Effector CD8-positive, alpha-beta T cell (primary cell): ENCODE results near the gene HAGHL.

Experiments used
- DNase-seq: peaks from one replicate; lab custom pipeline; 2025; lab: John Stamatoyannopoulos, UW

The HAGHL gene

DNA sequence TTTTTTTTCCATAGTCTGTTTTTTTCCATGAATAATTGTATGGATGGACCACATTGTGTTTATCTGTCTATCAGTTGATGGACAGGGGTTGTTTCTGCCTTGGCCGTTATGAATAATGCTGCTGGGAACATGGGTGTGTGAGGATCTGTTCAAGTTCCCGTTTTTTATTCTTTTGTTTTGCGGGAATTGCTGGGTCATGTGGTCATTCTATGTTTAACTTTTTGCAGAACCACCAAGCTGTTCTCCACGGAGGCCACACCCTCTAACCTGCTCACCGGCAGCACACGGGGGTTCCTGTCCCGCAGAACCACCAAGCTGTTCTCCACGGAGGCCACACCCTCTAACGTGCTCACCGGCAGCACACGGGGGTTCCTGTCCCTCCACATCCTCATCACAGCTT lies 27.8 kb downstream of the HAGHL start:
- DNase-seq, result no peak

DNA sequence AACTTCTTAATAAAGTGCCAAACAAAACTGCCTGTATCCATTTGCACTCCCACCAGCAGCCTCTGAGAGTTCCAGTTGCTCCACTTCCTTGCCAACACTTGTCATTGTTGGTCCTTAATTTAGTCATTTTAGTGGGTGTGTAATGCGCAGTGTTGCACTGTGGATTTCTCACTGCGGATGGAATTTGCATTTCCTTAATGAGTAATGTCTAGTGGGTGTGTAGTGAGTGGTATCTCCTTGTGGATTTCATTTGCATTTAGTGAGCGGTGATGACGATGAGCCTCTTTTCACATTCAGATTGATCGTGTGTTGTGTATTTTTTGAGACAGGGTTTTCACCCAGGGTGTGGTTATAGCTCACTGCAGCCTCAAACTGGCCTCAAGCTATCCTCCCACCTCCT lies 29.5 kb downstream of the HAGHL start:
- DNase-seq, result no peak

DNA sequence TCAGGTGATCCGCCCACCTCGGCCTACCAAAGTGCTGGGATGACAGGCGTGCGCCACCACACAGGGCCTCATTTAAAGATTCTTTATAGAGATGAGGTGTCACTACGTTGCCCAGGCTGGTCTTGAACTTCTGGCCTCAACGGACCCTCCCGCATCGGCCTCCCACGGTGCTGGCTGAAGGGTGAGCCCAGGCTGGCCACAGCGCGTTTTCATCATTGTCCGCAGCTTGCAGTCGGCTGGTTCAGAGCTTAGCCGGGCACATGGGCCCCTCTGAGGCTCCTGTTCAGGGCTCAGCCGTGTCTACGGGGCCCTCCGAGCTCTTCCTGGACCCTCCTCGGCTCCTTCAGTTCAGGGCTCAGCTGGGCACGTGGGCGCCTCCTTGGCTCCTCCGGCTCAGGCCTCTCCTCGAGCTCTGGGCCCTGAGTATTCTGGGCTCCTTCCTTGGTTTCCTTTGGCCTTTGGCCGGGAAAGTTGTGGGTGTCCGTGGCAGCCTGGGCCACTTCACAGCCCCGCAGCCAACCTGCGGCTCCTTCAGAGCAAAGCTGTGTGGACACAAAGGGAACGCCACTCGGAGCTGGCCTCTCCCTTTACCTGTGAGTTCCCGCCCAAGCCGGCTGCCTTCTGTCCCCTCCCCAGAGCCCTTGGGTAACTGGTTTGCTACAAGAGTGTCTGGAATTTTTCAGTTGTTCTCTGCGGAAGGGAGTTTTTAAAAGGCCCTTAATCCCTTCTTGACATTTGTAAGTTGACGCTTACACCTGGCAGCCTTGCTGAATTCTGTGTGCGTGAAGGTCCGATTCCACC lies 32.4 kb downstream of the HAGHL start:
- no peak for DNase-seq

DNA sequence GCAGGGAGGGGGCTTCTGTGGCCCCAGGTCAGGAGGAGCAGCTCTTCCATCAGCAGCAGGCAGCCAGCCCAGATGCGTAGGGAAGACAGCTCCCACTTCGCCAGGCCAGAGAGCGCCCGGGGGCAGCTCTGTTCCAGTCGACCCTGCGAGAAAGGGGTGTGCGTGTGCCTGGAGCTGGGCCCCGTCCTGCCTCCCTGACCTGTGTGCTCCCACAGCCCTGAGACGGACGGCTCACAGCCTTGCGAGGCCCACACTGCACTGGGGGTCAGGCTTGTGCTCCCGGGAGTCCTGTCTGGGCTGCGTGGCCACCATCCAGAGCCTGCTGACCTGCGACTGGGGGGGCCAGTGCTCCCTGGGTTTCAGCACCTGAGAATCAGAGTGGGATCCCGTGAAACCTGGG lies 33.2 kb downstream of the HAGHL start:
- no peak for DNase-seq

DNA sequence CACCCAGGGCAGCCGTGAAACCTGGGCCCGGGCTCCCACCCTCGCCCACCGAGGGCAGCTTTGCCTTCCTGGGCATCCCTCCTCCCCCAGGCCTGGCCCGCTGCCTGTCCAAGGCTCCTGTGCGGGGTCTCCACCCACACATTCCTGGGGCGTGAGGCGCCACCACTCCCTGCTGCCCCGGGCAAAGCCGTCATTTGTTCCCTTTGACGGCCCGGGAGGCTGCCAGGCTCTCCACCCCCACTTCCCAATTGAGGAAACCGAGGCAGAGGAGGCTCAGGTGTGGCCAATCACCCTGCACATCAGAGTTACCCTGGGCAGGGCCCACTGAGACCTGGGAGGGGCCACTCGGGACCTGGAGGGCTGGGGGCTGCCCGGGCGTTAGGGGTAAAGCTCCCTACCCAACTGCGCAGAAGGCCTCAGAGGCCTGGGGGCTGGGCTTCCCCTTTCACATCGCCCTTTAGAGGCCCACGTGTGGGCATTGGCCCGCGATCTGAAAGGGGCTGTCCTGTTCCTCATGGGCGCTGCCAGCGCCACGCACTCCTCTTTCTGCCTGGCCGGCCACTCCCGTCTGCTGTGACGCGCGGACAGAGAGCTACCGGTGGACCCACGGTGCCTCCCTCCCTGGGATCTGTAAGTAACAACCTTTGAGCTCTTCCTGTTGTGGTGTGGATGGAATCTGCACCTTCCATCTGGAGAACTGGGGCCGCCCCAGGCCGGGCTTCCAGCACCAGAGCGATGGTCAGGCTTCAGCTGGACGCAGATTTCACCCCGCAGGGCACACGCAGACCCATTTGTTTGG lies 33.8 kb downstream of the HAGHL start, which contains the start of gene MSLN:
MSLN (plus strand) TSS at position 190 of the 799 bp plus-strand sequence. CDS start 1,947 bp downstream, outside the sequence.
- no peak for DNase-seq

DNA sequence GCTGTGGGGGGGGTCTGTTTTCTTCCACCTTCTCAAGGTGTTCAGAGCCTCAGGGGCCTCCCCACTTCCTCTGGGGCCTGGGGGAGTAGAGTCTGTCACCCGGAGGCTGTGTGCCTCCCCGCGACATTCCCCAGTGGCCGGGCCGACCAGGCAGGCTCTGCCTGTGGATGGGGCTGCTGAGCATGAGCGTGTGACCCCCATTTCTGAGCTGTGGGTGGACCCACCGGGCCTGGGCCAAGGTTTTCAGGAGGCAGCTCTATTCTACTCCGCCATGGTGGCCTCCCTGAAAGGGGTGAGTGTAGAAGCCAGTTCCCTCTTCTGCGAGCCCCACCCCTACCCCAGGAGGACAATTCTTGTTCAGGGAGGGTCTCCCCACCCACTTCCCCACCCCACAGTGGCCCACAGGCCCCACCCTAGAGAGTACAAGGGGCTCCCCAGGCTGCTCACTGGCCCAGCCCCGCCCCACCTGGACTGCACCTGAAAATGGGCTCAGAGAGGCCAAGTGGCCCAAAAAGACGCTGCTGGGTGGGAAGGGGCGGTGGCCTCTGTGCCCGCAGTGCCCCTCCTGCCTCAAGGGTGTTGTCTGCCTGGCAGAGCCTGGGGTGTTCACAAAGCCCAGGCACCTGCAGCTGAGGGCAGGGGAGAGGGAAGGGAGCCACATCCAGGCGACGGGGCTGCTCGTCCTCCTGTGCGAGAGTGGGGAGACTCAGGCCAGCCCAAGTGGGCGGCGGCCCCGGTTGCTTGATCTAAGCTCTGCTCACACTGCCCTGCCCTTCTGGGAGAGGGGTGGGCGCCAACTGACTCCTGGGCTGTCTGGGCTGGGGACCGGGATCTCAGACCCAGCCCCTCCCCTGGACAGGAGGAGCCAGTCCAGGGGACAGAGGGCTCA lies 35.0 kb downstream of the HAGHL start:
- DNase-seq, result no peak

DNA sequence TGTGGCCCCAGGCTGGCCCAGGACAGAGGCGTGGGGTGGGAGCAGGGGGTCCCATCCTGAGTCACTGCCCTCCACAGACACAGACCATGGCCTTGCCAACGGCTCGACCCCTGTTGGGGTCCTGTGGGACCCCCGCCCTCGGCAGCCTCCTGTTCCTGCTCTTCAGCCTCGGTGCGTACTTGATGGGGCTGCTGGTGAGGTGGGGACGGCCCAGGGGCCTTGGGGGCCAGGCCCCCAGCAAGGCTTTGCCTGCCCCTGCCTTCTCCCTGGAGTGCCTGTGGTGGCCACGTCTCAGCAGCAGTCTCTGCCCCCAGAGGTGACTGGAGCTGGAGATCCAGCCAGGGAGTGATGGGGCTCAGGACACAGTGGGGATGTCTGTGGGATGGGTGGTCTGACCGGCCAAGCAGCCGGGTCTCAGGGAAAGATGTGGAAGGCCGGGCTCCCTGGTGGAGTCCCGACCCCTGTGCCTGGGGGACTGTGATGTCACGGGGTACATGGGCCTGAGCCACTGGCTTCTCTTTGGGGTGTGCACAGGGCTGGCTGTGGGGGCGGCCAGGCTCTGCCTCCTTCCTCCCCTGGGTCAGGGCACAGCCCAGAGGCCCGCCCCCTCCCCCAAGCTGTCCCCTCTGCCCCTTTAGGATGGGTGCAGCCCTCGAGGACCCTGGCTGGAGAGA lies 35.8 kb downstream of the HAGHL start:
- DNase-seq, result no peak

DNA sequence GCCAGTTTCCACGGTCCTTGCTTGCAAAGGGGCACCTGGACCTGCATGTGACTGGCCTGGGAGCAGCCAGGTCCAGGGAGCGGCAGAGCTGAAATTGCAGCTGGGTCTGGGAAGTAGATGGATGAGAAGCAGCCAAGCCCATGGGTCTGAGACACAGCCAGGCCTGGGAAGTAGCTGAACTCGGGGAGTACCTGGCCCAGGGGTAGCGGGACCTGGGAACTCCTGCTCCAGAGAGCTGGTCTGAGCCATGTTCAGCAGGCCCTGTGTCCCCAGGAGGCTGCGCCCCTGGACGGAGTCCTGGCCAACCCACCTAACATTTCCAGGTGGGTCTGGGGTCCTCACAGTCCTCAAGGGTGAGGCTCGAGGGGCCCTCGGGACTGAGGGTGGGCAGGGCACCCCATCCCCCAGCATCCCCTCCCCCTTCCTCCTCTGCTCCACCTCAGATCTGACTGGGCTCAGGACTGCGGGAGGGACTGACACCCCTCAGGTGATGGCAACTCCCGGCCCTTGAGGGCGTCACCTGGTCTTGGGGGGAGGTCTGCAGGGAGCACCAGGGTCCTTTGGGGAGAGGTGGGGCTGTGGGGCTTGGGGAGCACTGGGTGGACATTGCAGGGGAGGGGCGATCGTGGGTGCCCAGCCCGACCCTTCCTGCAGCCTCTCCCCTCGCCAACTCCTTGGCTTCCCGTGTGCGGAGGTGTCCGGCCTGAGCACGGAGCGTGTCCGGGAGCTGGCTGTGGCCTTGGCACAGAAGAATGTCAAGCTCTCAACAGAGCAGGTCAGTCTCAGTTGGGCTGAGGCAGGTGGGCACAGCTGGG lies 36.7 kb downstream of the HAGHL start:
- no peak for DNase-seq

DNA sequence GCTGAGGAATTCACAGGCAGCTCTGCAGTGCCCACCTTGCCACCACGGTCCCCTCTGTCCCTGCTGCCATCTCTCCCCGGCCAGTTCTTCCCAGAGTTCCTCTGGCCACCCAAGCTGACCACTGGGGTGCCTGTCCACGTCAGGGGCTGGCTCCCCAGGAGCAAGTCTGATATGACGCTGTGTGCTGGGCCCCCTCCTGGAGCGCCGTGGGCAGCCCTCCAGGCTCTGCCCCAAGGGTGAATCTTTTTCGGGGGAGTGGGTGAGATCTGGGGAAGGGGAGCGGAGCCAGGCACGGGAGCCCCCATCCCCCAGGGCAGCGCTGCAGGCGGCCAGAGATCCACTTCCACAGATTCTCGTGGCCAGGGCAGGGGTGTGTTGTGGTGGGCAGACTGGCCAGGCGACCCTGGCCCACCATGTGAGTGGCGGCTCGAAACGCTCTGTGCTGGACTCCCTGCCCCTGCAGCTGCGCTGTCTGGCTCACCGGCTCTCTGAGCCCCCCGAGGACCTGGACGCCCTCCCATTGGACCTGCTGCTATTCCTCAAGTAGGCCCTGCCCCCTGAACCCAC lies 37.4 kb downstream of the HAGHL start:
- no peak for DNase-seq

DNA sequence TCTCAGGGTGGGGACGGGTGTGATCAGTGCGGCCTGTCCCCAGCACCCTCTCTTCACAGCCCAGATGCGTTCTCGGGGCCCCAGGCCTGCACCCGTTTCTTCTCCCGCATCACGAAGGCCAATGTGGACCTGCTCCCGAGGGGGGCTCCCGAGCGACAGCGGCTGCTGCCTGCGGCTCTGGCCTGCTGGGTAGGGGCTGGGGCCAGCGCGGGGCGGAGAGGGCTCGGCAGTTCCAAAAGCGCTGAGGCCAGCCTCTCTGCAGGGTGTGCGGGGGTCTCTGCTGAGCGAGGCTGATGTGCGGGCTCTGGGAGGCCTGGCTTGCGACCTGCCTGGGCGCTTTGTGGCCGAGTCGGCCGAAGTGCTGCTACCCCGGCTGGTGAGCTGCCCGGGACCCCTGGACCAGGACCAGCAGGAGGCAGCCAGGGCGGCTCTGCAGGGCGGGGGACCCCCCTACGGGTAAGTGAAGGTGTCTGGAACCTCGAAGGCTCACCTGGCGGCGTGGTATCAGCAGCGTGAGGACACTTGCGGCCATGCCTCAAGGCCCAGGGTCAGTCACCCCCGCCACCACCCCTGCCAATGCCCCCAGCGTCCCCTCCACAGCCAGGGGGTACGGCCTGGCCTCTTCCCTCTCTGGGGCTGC lies 38.1 kb downstream of the HAGHL start:
- no peak for DNase-seq

DNA sequence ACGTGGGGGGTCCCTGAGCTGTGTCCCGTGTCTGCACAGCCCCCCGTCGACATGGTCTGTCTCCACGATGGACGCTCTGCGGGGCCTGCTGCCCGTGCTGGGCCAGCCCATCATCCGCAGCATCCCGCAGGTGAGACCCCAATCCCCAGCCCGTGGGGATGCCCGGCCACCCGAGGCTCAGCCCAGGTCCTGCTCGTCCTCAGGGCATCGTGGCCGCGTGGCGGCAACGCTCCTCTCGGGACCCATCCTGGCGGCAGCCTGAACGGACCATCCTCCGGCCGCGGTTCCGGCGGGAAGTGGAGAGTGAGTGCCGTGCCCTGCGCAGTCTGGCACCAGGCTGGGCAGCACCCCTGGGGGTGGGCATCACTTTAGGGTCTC lies 38.6 kb downstream of the HAGHL start:
- no peak for DNase-seq

DNA sequence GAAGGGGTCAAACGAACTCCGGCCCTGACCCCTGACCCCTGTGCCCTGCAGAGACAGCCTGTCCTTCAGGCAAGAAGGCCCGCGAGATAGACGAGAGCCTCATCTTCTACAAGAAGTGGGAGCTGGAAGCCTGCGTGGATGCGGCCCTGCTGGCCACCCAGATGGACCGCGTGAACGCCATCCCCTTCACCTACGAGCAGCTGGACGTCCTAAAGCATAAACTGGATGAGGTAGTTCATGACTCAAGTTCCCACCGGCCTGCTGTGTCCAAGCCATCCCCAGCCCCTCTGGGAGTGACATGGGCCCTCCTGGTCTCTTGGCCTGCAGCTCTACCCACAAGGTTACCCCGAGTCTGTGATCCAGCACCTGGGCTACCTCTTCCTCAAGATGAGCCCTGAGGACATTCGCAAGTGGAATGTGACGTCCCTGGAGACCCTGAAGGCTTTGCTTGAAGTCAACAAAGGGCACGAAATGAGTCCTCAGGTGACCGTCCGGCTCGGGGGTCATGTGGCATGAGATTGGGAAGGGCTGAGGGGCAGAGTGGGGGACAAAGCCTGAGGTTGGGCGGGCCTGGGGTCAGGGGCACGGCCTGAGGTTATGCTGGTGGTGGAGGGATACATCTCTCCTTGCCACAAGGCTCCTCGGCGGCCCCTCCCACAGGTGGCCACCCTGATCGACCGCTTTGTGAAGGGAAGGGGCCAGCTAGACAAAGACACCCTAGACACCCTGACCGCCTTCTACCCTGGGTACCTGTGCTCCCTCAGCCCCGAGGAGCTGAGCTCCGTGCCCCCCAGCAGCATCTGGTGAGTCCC lies 39.3 kb downstream of the HAGHL start:
- no peak for DNase-seq

DNA sequence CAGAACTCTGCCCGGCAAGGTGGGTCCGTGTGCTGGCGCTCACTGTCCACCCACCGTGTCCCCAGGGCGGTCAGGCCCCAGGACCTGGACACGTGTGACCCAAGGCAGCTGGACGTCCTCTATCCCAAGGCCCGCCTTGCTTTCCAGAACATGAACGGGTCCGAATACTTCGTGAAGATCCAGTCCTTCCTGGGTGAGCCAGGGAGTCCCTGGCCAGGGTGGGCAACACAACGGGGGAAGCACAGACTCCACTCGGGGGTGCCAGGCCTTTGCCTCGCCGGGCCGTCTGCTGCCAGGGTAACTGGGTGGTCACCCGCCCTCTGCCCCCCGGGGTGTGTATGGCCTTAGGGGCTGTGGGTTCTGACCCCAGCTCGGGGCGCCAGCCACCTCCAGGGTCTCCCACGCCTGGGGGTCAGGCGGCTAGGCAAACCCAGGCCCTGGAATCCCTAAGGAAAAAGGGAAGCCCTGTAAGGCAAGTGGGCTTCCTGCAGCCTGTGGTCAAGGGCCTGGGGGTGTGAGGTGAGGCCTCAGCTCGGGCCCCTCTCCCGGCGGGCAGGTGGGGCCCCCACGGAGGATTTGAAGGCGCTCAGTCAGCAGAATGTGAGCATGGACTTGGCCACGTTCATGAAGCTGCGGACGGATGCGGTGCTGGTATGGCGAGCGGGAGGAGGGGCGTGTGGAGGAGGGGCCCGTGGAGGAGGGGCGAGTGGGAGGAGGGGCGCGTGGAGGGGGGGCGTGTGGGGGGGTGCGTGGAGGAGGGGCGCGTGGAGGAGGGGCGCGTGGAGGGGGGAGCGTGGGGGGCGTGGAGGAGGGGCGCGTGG lies 40.1 kb downstream of the HAGHL start:
- DNase-seq, result no peak

DNA sequence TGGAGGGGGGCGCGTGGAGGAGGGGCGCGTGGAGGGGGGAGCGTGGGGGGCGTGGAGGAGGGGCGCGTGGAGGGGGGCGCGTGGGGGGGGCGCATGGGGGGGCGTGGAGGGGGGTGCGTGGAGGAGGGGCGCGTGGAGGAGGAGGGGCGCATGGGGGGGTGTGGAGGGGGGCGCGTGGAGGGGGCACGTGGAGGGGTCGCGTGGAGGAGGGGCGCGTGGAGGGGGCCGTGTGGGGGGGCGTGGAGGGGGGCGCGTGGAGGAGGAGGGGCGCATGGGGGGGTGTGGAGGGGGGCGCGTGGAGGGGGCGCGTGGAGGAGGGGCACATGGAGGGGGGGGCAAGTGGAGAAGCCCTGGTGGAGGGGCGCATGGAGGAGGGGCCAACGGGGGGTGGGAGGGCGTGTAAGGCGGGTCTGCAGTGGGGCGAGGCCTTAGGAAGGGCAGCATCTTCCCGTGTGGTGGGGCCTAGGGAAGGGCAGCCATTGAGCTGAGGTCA lies 40.9 kb downstream of the HAGHL start:
- no peak for DNase-seq

DNA sequence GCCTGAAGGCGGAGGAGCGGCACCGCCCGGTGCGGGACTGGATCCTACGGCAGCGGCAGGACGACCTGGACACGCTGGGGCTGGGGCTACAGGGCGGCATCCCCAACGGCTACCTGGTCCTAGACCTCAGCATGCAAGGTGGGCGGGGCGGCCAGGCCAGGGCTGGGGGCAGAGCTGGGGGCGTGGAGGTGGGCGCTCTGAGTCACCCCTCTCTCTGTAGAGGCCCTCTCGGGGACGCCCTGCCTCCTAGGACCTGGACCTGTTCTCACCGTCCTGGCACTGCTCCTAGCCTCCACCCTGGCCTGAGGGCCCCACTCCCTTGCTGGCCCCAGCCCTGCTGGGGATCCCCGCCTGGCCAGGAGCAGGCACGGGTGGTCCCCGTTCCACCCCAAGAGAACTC lies 41.5 kb downstream of the HAGHL start:
- no peak for DNase-seq

DNA sequence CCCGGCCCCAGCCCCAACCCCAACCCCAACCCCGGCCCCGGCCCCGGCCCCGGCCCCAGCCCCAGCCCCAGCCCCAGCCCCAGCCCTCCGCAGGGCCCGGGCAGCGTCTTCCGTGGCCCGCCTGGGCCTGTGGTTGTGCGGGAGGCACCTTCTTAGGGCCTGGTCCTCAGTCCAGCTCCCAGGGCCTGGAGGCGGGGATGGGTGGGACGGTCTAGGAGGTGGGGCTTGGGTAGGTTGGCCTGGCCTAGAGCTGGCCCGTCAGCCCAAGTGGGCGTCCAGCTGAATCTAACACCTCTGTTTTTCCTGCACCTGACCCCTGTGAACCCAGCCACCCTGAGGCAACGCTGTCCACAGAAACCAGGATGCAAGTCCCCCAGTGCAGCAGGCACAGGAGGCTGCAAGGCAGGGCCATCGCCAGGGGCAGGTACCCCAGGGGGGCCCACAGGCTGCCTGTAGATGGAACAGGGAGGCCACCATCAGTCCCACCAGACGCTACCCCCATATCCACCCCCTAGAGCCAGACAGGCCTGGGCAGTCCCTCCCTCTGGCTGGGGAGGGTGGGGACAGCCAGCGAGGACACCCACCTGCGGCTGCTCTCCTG lies 42.4 kb downstream of the HAGHL start:
- no peak for DNase-seq

DNA sequence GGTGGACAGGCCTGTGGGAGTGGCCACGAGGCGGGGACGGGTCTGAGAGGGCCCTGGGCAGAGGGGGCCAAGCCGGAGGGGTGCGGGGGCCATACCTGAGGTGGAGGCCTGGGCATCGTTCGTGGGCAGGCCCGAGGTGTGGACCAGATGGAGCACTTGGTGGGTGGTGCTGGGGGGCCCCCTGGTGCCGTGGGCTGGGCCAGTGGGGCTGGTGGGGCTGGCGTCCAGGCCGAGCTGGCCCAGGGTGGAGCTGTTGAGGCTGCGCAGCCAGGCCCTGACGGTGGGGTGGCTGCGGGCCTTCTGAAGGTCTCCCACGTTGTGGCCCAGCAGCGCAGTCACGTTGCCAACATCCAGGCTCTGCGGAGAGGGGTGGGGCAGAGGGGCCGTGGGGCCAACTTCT lies 43.0 kb downstream of the HAGHL start:
- DNase-seq, result no peak

DNA sequence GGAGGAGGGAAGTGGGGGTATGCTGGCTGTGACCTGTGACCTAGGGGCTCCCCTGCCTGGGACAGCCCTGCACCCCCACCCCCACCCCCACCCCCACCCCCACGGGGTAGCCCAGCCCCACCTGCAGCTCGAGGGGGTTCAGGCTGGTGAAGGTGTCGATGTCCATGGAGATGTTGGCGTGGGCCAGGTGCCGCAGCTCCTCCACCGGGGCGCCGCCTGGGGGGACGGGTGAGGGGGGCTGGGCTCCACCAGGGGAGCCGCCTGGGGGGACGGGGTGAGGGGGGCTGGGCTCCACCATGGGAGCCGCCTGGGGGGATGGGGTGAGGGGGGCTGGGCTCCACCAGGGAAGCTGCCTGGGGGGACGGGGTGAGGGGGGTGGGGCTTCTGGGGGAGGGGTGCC lies 43.5 kb downstream of the HAGHL start:
- no peak for DNase-seq
